Fibroblast of mammary gland (primary cell): ENCODE data around the gene RNASE12.

ENCODE experiments used
- DNase-seq: peaks from one replicate; pipeline ENCODE4 v3.0.0-alpha.2; 2010; ENCODE audit warnings: low read depth
- H3K4me3 ChIP-seq: 2 replicates; pipeline ENCODE4 v1.5.1; 2011; ENCODE audit warnings: low read depth, mild to moderate bottlenecking, low read length, moderate library complexity; ENCODE audit not compliant: control insufficient read depth
- TF ChIP-seq, protein P1 (sequence below): conservative IDR thresholded peaks from 2 replicates; pipeline ENCODE4 v1.5.1; 2011; ENCODE audit warnings: low read depth, low read length, inconsistent platforms; ENCODE audit not compliant: control insufficient read depth, insufficient read depth

Gene RNASE12

DNA sequence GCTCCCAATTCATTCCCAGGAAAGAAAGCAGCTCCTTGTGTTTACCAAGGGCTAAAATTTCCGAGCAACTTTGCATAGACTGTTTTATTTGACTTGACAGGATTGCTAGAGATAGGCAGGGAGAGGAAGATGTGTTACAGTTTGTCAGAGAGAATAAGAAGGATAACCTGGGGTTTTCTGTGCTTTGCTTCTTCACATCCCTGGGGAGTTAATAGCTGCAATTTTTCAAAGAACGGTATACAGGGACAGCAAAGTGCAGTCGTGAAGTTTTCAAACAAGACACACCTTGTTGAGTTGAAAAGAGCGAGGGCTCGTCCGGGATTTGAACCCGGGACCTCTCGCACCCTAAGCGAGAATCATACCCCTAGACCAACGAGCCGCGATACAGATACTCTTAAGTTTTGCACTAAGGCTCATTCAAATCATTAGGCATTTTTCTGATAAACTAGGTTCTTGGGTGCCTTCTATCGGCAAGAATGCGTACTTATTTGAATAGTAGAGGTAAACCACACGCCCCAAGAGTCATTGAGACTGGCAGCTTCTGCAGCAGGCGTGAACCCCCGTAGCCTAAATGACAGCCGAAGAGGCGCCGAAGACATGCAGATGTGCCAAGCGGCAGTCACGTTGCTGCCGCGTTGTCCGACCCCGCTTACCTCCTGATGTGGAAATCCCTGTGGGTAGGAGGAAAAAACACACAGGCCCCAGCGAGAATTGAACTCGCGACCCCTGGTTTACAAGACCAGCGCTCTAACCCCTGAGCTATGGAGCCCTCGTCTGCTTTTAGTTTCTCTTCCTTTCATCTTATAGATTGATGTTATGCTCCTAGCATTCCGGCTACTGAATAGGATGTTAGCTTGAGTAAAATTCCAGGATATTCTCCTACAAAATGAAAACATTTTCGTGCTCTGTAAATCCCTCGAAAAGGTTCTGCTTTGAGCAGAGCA is 22.2 kb upstream of the RNASE12 start:
- peak overlapping the region; percentile 88 for H3K4me3 ChIP-seq
- TF ChIP-seq, protein P1, sequence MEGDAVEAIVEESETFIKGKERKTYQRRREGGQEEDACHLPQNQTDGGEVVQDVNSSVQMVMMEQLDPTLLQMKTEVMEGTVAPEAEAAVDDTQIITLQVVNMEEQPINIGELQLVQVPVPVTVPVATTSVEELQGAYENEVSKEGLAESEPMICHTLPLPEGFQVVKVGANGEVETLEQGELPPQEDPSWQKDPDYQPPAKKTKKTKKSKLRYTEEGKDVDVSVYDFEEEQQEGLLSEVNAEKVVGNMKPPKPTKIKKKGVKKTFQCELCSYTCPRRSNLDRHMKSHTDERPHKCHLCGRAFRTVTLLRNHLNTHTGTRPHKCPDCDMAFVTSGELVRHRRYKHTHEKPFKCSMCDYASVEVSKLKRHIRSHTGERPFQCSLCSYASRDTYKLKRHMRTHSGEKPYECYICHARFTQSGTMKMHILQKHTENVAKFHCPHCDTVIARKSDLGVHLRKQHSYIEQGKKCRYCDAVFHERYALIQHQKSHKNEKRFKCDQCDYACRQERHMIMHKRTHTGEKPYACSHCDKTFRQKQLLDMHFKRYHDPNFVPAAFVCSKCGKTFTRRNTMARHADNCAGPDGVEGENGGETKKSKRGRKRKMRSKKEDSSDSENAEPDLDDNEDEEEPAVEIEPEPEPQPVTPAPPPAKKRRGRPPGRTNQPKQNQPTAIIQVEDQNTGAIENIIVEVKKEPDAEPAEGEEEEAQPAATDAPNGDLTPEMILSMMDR = peak; percentile 62
- DNase-seq = peak; percentile 98

DNA sequence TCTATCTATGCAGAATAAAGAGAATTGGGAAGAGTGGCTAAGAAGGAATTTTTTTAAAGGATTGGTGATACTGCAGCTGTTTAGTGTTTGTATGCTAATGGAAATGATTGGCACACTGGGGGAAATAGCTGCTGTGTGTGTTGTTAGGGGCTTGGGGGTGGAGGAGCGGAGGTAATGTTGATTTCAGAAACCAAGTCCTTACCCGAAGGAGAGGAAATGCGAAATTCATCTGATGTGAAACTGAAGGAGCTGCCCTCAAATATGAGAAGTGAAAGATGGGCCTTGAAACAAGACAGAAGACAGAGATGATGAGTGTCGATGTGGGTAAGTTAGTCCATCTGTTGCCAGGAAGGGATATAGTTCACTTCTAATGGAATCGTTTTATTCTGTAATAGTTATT is 21.2 kb upstream of the RNASE12 start:
- TF ChIP-seq, protein P1 = no peak
- no peak overlapping the region for H3K4me3 ChIP-seq
- DNase-seq = no peak

DNA sequence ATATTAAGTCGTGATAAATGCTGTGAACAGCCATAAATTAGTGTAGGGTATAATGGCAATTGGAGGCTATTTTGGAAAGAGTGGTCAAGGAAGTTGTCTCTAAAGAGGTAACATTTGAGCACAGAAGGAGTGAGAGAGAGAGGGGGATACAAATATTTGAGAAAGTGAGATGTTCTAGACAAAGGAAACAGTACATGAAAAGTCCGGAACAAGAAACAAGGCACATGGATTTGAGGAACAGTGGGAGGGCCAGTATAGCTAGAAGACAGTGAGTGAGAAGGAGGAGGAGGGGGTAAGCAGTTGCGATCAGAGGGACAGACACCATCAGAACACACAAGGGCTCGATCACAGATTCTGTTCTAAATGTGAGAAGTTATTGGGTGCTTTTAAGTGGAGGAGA is 20.1 kb upstream of the RNASE12 start:
- TF ChIP-seq, protein P1 = no peak
- H3K4me3 ChIP-seq = no peak overlapping the region
- no peak for DNase-seq

DNA sequence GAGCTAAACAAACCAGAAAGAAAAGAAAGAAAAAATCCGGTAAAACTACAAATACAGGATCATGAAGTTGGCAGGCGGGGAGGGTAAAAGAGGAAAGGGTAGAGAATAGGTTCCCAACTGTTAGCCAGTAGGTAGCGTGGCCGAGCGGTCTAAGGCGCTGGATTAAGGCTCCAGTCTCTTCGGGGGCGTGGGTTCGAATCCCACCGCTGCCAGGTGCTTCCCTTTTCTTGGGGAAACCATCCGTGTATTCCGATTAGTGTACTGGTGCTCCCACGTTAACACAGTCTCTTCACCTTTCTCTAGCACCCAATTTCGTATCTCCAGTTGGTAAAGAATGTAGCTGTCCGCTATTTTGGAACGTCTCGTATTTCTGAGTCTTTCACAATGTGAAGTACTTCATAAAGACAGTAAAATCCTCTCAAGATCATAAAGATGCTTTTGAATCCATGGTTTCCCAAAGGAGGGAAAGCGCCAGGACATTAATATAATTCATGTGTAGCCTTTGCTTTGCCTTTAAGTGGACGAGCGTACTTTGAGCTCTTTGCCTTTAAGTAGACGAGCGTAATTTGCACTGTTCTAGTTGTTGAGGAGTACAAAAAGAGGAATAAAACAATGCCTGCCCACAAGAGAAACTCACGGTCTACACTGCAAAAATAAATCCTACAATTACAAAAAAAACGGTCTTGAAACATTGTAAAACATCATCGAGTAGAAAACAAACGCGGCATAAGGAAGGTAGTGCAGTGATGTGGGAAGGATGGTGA is 19.0 kb upstream of the RNASE12 start:
- H3K4me3 ChIP-seq = peak overlapping the region; percentile 97
- TF ChIP-seq, protein P1 = no peak
- DNase-seq = peak; percentile 80

DNA sequence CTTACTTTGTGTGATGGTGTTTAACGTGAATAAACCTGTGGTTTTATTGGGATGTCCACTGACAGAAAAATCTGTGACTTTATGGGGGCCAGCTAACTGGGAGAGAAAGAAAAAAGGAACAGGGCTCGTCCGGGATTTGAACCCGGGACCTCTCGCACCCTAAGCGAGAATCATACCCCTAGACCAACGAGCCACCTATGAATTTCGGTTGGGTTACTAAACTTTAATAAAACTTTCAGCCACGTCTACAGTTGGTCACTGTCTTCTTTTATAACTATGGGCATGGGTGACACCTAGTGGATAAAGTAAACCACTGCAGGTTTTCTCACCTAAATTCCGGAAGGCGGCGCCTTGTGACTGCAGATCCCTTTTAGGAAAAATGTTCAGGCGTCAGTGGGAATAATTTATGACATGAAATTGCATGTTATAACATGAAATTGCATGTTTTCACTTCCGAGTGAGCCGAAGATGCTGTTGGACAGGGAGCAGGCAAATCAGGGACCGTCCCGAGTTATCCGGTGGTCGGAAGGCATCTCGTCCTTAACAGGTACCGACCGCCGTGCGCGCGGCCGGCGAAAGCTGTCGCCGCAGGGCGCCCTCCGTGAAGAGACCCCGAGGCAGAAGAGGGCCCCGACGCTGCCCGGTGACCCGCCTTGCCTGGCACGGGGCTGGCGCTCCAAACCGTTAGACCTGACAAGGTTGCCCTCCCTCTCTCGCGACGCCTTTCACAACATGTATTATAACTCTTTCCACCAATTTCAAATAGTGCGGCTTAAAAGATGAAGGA is 18.2 kb upstream of the RNASE12 start:
- TF ChIP-seq, protein P1 = peak; percentile 96
- peak; percentile 89 for DNase-seq
- H3K4me3 ChIP-seq = peak overlapping the region; percentile 97
